22Rv1 (cell line): ENCODE measurements around the gene INPP1.

ENCODE experiments used
- CTCF ChIP-seq: fragments of 450-650 bp; IDR thresholded peaks from 2 replicates; pipeline ENCODE4 v1.5.1; 2017; ENCODE audit warnings: mild to moderate bottlenecking
- ZFX ChIP-seq: fragments of 450-650 bp; IDR thresholded peaks from 2 replicates; pipeline ENCODE4 v1.6.1; 2017; ENCODE audit warnings: antibody characterized with exemption, borderline replicate concordance

DNA sequence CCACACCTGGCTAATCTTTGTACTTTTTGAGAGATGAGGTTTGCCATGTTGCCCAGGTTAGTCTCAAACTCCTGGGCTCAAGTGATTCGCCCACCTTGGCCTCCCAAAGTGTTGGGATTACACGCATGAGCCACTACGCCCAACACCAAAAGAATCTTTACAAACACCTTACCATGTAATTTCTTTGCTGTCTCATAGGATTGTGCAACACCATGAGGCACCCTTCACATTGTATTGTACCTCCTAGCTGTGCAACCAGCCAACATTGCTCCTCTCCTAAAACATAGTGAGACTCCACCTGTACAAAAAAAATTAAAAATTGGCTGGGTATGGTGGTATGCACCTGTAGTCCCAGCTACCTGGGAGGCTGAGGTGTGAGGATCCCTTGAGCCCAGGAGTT, 61.7 kb downstream of the INPP1 start:
- TF ChIP-seq CTCF = no peak
- no peak for TF ChIP-seq ZFX
